PC-3 (cell line): Measurements from ENCODE around the gene ADARB2.

Experiments used
- EZH2 ChIP-seq: fragments of 300-600 bp; sonication (generic); IDR thresholded peaks from one replicate; pipeline ENCODE4 v1.6.1; 2017; ENCODE audit warnings: antibody characterized with exemption, mild to moderate bottlenecking, low read length; ENCODE audit not compliant: unreplicated experiment
- EZH2phosphoT487 ChIP-seq: fragments of 300-600 bp; sonication (generic); IDR thresholded peaks from 2 replicates; pipeline ENCODE4 v1.6.1; 2018; ENCODE audit warnings: mild to moderate bottlenecking, antibody characterized with exemption, low read length, borderline replicate concordance
- TF ChIP-seq, protein P1 (sequence below): fragments of 300-600 bp; sonication (generic); conservative IDR thresholded peaks from 2 replicates; pipeline ENCODE4 v1.5.1; 2017; ENCODE audit warnings: antibody characterized with exemption, low read depth, mild to moderate bottlenecking, low read length

GRCh38 chr10:1603181-1603580 is 134.1 kb downstream of the ADARB2 start:
- TF ChIP-seq, protein P1, sequence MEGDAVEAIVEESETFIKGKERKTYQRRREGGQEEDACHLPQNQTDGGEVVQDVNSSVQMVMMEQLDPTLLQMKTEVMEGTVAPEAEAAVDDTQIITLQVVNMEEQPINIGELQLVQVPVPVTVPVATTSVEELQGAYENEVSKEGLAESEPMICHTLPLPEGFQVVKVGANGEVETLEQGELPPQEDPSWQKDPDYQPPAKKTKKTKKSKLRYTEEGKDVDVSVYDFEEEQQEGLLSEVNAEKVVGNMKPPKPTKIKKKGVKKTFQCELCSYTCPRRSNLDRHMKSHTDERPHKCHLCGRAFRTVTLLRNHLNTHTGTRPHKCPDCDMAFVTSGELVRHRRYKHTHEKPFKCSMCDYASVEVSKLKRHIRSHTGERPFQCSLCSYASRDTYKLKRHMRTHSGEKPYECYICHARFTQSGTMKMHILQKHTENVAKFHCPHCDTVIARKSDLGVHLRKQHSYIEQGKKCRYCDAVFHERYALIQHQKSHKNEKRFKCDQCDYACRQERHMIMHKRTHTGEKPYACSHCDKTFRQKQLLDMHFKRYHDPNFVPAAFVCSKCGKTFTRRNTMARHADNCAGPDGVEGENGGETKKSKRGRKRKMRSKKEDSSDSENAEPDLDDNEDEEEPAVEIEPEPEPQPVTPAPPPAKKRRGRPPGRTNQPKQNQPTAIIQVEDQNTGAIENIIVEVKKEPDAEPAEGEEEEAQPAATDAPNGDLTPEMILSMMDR = no peak
- TF ChIP-seq EZH2 (no peak), EZH2phosphoT487 (no peak)
